ENCODE data around the gene C22orf42. TPM values are rescaled to one million over a fixed set of nuclear protein-coding genes. Genes with fewer than 3 reads are reported as not detected.
"Not testable (repeated sequence)": the region's sequence is repeated elsewhere in the genome, so short reads cannot be mapped to it uniquely, and the experiment has no call there.

The C22orf42 gene
- total and polyA plus RNA-seq, 2 donors (not counting 1 experiment from before 2014, with no cell fraction given) = not detected

DNA sequence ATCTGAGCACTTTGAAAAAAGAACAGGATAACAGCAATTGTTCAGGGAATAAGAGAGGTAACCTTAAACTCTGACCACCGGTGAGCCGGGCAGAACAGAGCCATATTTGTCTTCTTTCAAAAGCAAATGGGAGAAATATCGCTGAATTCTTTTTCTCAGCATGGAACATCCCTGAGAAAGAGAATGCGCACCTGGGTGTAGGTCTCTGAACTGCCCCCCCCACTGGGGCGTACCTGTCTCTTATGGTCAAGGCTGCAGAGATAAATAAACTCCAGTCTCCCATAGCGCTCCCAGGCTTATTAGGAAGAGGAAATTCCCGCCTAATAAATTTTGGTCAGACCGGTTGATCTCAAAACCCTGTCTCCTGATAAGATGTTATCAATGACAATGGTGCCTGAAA, 12.0 kb downstream of the C22orf42 start:
- DNase-seq; H3K27ac Mint-ChIP-seq; H3K36me3 ChIP-seq (replicated peaks in 1 of 2; ENCODE audit: control extremely low read depth in 1 of 2, control insufficient read depth in 1 of 2, extremely low read depth in 1 of 2, insufficient read depth in 2 of 2, low read length in 1 of 2); intact Hi-C loops (cut with micrococcal nuclease); H3K27me3 Mint-ChIP-seq; H3K4me3 Mint-ChIP-seq; ATAC-seq (ENCODE audit: low read depth); H3K4me2 ChIP-seq (replicated peaks; ENCODE audit: low read depth, low read length, poor library complexity, severe bottlenecking); H3K9me3 Mint-ChIP-seq (ENCODE audit: insufficient read depth); CTCF ChIA-PET; POLR2A ChIA-PET; H3K9ac ChIP-seq (ENCODE audit: low read length); H3K79me2 ChIP-seq (ENCODE audit: control insufficient read depth, insufficient read depth, low read length); H2AFZ ChIP-seq (ENCODE audit: insufficient read depth, low read depth, low read length, poor library complexity, severe bottlenecking); H3K27ac ChIP-seq (ENCODE audit: low read length in 2 of 2); H3K27me3 ChIP-seq (replicated peaks in 1 of 4; ENCODE audit: control extremely low read depth in 1 of 4, control insufficient read depth in 3 of 4, insufficient read depth in 4 of 4, low read length in 3 of 4); H3K4me3 ChIP-seq (ENCODE audit: control extremely low read depth in 1 of 5, extremely low read depth in 1 of 5, insufficient read depth in 1 of 5, low read depth in 2 of 5, low read length in 4 of 5); H4K20me1 ChIP-seq (ENCODE audit: control insufficient read depth, insufficient read depth, low read length, poor library complexity, severe bottlenecking): not testable (repeated sequence)
- H3K4me1 Mint-ChIP-seq = peaks cover 20% of the 10 kb centered on the region
- Histone ChIP-seq H3K9me3 (ENCODE audit: control extremely low read depth in 1 of 3, control insufficient read depth in 2 of 3, insufficient read depth in 1 of 3, low read length in 2 of 3) (peaks cover 0 to 21% (median 4%) of the 10 kb centered on the region in 3 donors), H3K4me1 (ENCODE audit: control insufficient read depth in 2 of 2, insufficient read depth in 2 of 2, low read length in 2 of 2) (peaks cover 18 to 19% of the 10 kb centered on the region in 2 donors)
- 82% methylated on average over 3 of the region's 8 CpGs for WGBS (ENCODE audit: insufficient coverage)

GRCh38 chr22:32144496-32145274, 14.4 kb downstream of the C22orf42 start:
- DNase-seq (peak; percentile 73), ATAC-seq (ENCODE audit: low read depth) (peak; percentile 80)
- Histone ChIP-seq H4K20me1 (ENCODE audit: control insufficient read depth, insufficient read depth, low read length, poor library complexity, severe bottlenecking) (no peaks in the 10 kb centered on the region), H3K36me3 (replicated peaks in 1 of 2; ENCODE audit: control extremely low read depth in 1 of 2, control insufficient read depth in 1 of 2, extremely low read depth in 1 of 2, insufficient read depth in 2 of 2, low read length in 1 of 2) (no peaks in the 10 kb centered on the region), H2AFZ (ENCODE audit: insufficient read depth, low read depth, low read length, poor library complexity, severe bottlenecking) (no peak overlapping the region), H3K27me3 (replicated peaks in 1 of 4; ENCODE audit: control extremely low read depth in 1 of 4, control insufficient read depth in 3 of 4, insufficient read depth in 4 of 4, low read length in 3 of 4) (no peaks in the 10 kb centered on the region), H3K9me3 (ENCODE audit: control extremely low read depth in 1 of 3, control insufficient read depth in 2 of 3, insufficient read depth in 1 of 3, low read length in 2 of 3) (peaks cover 0 to 21% (median 4%) of the 10 kb centered on the region in 3 donors), H3K9ac (ENCODE audit: low read length) (no peak overlapping the region), H3K4me2 (replicated peaks; ENCODE audit: low read depth, low read length, poor library complexity, severe bottlenecking) (peak overlapping the region; percentile 24), H3K27ac (ENCODE audit: low read length in 2 of 2) (no peak overlapping the region), H3K4me3 (ENCODE audit: control extremely low read depth in 1 of 5, extremely low read depth in 1 of 5, insufficient read depth in 1 of 5, low read depth in 2 of 5, low read length in 4 of 5) (no peak overlapping the region), H3K4me1 (ENCODE audit: control insufficient read depth in 2 of 2, insufficient read depth in 2 of 2, low read length in 2 of 2) (peaks cover 18 to 19% of the 10 kb centered on the region in 2 donors), H3K79me2 (ENCODE audit: control insufficient read depth, insufficient read depth, low read length) (no peaks in the 10 kb centered on the region)
- ChIA-PET POLR2A (no interaction called here), CTCF (no interaction called here)
- Mint-ChIP-seq H3K9me3 (ENCODE audit: insufficient read depth) (peaks cover 3% of the 10 kb centered on the region), H3K4me3 (peak overlapping the region; percentile 1), H3K27ac (peak overlapping the region; percentile 53), H3K27me3 (no peaks in the 10 kb centered on the region), H3K4me1 (peaks cover 20% of the 10 kb centered on the region)
- WGBS (ENCODE audit: insufficient coverage) = 100% methylated on average over 1 of the region's 6 CpGs
- TF ChIP-seq CTCF (IDR thresholded peaks at IDR 0.05) = no peak
- no peak for TF ChIP-seq EZH2 (IDR thresholded peaks at IDR 0.05; ENCODE audit: borderline replicate concordance, insufficient read depth, low read depth, low read length, poor library complexity, severe bottlenecking)
- intact Hi-C loops (cut with micrococcal nuclease) = no loop called here
